Activated T-cell treated with anti-CD3 and anti-CD28 coated beads, Interleukin-2, amount 50 U/mL, for 24 hours (primary cell): ENCODE data around the gene LMX1A.
A peak's percentile ranks its signal among the peaks of the same experiment; 100 is the strongest.

Experiments used
- DNase-seq: peaks from one replicate; pipeline ENCODE4 v3.0.0-alpha.2; 2020
- H3K27ac Mint-ChIP-seq: 2 replicates; pipeline ENCODE4 v1.8.0; 2020; ENCODE audit warnings: mild to moderate bottlenecking, mixed read lengths
- H3K27me3 Mint-ChIP-seq: 2 replicates; pipeline ENCODE4 v1.8.0; 2020; ENCODE audit warnings: mixed read lengths
- H3K36me3 Mint-ChIP-seq: 2 replicates; pipeline ENCODE4 v1.8.0; 2020; ENCODE audit warnings: low read depth, mixed read lengths
- H3K4me1 Mint-ChIP-seq: 2 replicates; pipeline ENCODE4 v1.8.0; 2020; ENCODE audit warnings: low read depth, mixed read lengths
- H3K4me3 Mint-ChIP-seq: 2 replicates; pipeline ENCODE4 v1.8.0; 2020; ENCODE audit warnings: mild to moderate bottlenecking, moderate library complexity, mixed read lengths
- H3K9me3 Mint-ChIP-seq: 2 replicates; pipeline ENCODE4 v1.8.0; 2020; ENCODE audit warnings: mixed read lengths

The LMX1A gene

DNA sequence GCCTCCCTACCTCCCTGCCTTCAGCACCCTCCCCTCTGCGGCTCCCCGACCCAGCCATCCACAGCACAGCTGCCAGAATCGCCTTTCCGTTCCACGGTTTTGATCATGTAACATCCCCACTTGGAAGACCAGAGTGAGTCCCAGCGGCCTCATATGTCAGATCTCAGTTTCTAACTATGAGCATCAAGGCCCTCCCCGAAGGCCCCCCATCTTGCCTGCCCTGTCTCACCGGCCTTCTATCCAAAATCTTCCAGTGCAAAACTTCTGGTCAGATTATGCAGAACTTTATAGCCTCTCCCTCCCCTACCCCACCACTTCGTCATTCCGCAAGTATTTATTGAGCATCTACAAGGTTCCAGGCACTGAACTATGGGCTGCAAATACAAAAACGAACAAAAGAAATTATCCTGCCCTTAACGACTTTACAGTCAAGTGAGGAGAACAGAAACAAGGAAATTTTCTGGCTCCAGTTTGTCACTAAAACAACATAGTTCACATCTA, 20.3 kb upstream of the LMX1A start:
- no peaks in the 10 kb centered on the region for H3K9me3 Mint-ChIP-seq
- peaks cover 21% of the 10 kb centered on the region for H3K4me1 Mint-ChIP-seq
- no peak for DNase-seq
- peaks cover 66% of the 10 kb centered on the region for H3K27me3 Mint-ChIP-seq
- H3K4me3 Mint-ChIP-seq: peak overlapping the region; percentile 66
- H3K27ac Mint-ChIP-seq: no peak overlapping the region
- H3K36me3 Mint-ChIP-seq: no peaks in the 10 kb centered on the region

DNA sequence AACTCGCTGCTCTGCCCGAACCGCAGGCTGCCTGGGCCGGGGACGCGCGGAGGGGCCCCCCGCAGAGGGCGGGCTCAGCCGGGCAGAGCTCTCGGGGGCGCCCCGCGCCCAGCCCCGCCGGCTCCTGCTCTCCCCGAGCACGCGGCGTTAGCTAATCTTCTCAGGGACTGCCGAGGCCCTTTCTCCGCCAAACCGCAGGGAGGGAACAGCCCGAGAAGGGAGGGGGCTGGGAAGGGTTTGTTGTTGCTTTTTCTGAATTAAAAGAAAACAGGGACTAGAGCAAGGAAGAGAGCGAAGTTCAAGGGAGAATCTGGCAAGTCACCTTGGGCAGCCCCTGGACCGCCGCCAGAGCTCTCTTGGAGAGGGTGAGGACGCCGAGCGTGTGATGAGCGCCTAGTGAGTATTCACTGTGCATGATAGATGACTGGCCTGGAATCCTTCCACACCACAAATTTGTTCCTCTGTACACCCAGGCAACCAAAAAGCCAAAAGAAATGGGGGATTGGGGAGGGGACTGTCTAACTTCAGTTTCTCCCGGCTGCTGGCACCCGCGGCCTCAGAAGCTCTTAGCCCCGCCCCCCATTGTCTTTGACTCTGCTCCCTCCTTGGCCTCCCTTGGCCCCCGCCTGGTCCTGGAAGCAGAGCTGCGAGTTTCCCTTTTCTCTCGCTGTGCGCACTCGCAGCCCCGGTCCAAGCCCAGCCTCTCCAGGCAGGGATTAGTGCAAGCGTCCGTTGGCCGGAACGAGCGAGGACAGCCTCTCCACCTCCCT, 19.7 kb upstream of the LMX1A start:
- Mint-ChIP-seq H3K27me3 (peaks cover 73% of the 10 kb centered on the region), H3K9me3 (no peaks in the 10 kb centered on the region), H3K27ac (no peak overlapping the region), H3K4me3 (peak overlapping the region; percentile 66), H3K36me3 (no peaks in the 10 kb centered on the region), H3K4me1 (peaks cover 21% of the 10 kb centered on the region)
- DNase-seq: peak; percentile 58

DNA sequence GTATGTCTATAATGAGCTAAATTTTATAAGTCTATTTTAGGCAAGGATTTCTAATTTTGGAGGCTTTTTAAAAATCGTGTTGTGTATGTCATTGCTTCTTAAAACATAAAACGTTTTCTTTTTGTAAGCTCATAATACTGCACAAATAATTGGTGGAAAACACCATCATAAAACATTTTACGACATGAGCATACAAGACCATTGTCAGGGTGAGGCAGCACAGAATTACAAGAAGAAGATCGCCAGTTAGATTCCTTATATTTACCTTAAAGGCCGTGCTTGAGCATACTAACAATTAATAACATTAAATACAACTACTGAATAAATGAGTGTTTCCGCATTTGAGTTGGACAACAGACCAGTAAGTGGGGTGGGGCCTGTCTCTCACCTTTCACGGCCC, 19.1 kb upstream of the LMX1A start:
- DNase-seq: no peak
- Mint-ChIP-seq H3K27ac (no peak overlapping the region), H3K36me3 (no peaks in the 10 kb centered on the region), H3K4me3 (no peak overlapping the region), H3K4me1 (peaks cover 21% of the 10 kb centered on the region), H3K9me3 (no peaks in the 10 kb centered on the region), H3K27me3 (peaks cover 79% of the 10 kb centered on the region)

DNA sequence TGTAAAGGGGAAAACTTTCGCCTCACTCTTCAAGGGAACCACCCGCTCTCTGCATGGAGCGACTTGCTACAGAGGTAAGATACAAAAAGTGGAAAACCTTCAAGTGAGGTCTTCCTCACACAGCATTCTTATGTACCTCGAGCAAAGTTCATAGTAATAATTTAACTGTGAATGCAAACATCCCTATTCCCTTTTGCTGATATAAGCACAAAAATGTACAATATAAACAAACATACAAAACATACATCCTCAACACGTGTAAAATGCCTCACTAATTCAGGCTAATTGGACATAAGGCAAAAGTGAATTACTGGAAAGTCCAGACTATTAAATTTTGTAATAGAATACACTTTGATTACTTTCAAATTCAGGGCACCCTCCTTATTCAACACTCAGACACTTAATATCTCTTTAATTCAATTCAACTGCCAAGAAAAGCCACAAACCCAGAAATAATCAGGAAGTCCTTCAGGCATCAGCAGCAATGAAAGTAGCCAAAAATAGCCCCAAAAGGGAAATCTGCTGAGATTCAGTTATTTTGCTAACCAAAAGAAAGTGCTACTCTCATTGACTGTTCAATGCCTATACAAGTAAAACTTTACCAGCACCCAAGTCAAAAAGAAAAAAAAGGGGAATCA, 15.2 kb upstream of the LMX1A start:
- Mint-ChIP-seq H3K9me3 (no peaks in the 10 kb centered on the region), H3K27ac (no peak overlapping the region), H3K4me3 (no peak overlapping the region), H3K27me3 (peaks cover 95% of the 10 kb centered on the region), H3K4me1 (peaks cover 14% of the 10 kb centered on the region), H3K36me3 (no peaks in the 10 kb centered on the region)
- DNase-seq: no peak

DNA sequence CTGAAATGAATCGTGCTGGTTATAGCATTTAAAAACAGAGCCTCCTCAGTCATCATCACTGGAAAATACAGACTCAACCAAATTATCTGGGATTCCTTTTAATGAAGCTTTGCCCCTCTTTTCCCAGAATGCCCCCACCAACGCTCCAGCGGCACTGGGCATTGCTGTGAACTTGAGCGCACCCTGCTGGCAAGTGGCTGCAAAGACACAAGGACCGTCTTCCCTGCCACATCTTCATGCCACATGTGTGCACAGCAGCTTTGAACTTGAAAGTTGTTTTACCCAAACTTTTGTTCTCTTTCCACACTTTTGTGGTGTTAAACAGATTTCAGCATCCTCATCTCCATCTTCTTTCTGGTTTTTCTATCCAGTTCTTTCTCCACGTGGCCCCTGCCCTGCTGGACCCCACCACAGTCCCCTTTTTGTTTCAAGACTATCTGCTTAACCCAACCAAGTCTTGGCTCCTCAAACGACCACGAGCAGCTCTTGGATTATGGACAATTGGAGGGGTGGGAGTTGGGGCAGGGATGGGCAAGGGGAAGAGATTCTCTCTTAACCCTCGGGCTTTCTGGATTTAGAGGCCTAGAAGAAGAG, 12.8 kb upstream of the LMX1A start:
- H3K9me3 Mint-ChIP-seq: no peaks in the 10 kb centered on the region
- no peaks in the 10 kb centered on the region for H3K36me3 Mint-ChIP-seq
- H3K27ac Mint-ChIP-seq: no peak overlapping the region
- DNase-seq: peak; percentile 65
- no peaks in the 10 kb centered on the region for H3K4me1 Mint-ChIP-seq
- H3K27me3 Mint-ChIP-seq: peaks cover 87% of the 10 kb centered on the region
- no peak overlapping the region for H3K4me3 Mint-ChIP-seq

DNA sequence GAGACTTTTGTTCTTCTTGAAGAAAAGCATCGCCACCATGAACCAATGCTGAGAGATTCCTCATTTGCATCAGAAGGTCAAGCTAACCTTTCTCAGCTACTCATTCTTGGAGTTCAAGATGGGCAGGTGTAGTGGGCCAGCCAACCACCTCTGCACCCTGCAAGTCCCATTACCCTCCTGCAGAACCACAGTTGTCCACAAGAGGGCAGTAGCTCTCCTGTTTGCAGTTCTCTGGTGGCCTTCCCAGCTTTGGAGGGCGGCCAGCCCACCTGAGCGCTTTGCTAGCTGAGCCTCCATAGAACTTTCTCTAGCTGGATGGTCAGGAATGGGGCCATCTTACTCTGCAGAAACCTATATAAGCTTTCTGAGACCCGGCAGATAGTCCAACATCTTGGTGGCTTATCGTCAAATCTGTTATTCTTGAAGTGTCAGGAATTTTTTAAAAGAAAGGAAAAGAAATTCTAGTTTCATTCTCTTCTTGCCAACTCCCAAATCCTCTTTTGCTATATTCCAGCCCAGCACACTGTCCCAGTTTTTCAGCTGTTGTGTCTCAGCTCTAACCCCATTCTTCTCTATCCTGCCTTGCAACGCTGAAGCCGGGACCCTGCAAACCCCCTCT, 11.0 kb upstream of the LMX1A start:
- Mint-ChIP-seq H3K4me1 (no peaks in the 10 kb centered on the region), H3K9me3 (no peaks in the 10 kb centered on the region), H3K27me3 (peaks cover 75% of the 10 kb centered on the region), H3K4me3 (no peak overlapping the region), H3K27ac (no peak overlapping the region), H3K36me3 (no peaks in the 10 kb centered on the region)
- DNase-seq: peak; percentile 80

DNA sequence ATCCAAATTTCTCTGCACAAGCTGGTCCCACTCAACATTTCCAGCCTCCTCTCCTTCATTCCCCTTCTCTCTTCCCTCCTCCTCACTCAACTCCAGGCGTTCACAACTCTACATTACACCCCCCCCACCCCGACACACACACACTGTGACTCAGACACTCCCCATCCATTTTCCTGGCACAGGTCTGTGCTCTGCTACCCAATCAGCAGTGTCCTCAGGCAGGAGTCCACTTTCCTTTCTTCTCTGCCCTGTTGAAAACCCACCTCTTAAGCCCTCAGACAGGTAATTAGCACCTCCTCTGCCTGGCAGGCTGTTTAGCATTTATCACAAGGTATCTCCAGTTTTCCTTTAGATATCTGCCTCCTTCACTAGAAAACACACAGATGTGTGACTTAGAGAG, 8.8 kb upstream of the LMX1A start:
- no peak overlapping the region for H3K4me3 Mint-ChIP-seq
- peaks cover 61% of the 10 kb centered on the region for H3K27me3 Mint-ChIP-seq
- no peaks in the 10 kb centered on the region for H3K9me3 Mint-ChIP-seq
- no peak overlapping the region for H3K27ac Mint-ChIP-seq
- H3K36me3 Mint-ChIP-seq: no peaks in the 10 kb centered on the region
- DNase-seq: no peak
- H3K4me1 Mint-ChIP-seq: no peaks in the 10 kb centered on the region

DNA sequence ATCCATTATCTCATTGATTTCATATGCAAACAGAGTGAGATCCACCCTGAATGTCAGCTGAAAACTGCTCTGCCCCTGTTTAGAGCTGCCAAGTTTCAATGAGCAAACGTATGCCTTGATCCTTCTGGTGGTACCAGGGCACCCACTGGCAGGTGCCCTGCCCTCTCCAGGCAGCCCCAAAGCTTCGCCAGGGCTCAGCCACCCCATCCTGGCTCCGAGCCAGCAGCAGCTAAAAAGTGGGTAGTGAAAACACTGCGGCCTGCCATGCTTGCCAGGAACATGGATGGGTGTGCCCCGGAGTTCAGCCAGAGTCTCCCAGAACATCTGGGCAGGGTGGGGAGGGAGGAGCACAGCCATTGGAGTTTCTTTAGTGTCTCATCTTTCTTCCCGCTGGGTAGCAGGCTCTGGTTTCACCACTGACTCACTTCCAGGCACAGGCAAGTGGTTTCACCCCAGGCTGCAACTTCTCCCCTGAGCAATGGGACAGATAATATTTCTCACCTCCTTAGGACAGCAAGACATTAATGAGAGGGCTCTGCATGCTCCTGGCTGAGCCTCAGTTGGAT, 8.1 kb upstream of the LMX1A start:
- H3K36me3 Mint-ChIP-seq: no peaks in the 10 kb centered on the region
- H3K27ac Mint-ChIP-seq: no peak overlapping the region
- no peaks in the 10 kb centered on the region for H3K4me1 Mint-ChIP-seq
- no peak for DNase-seq
- peaks cover 61% of the 10 kb centered on the region for H3K27me3 Mint-ChIP-seq
- no peak overlapping the region for H3K4me3 Mint-ChIP-seq
- H3K9me3 Mint-ChIP-seq: no peaks in the 10 kb centered on the region

DNA sequence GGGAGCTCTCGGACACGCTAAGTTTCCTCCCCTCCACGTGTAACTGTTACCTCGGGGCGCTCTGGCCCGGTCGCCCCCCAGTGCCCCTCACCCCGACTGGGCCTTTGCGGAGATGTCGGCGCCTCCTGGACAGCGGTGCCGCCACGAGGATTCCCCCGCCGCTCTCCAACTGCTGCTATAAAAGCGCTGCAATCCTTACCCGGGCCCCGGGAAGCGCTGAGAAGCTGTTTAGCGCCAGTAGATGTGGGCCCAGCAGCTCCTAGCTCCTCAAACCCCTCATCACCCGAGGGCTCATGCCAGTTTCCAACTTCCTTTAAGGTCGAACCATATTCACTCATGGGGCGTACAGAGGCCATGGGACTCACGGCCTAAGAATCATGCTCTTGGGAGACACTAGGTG, 361 bp upstream of the LMX1A start:
- Mint-ChIP-seq H3K4me1 (peaks cover 25% of the 10 kb centered on the region), H3K9me3 (no peaks in the 10 kb centered on the region), H3K36me3 (no peaks in the 10 kb centered on the region), H3K4me3 (no peak overlapping the region), H3K27me3 (peaks cover 78% of the 10 kb centered on the region), H3K27ac (no peak overlapping the region)
- DNase-seq: no peak

DNA sequence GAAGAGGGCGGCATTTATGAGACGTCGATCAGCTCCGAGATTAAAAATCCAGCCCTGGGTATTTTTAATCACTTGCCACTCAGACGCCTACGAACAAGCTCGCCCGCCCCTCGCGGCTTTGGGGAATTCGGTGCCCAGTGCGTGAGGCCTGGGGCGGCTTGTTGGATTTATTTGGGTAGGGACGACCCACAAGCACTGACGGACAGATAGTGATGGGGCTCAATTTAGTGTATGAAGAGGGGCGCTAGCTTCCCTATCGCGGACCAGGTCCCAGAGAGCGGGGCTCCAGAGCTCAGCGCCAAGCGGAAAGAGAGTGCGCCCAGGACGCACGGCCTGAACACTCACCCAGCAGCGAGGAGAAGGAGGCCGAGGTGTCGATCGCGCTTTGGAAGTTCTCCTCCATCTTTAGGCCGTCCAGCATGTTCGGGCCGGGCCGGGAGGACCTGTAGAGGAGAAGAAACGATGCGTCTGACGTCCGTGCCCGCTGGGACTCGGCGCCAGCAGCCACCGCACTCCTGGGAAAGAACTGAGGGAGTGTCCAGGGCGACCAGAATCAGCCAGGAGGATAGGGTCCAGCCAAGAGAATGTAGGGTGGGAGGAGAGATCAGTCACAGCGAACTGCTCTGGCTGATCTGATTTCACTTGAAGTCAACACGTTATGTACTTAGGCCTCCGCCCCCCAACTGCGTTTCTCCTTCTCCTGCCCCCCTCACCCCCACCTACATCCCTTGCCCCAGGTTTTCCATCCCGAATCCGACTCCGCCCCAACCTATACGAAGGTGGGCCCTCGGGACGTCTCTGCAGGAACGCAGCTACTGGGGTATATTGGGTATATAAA, 1.2 kb downstream of the LMX1A start:
- Mint-ChIP-seq H3K27ac (no peak overlapping the region), H3K36me3 (no peaks in the 10 kb centered on the region), H3K4me1 (peaks cover 25% of the 10 kb centered on the region), H3K27me3 (peaks cover 89% of the 10 kb centered on the region), H3K9me3 (no peaks in the 10 kb centered on the region), H3K4me3 (no peak overlapping the region)
- DNase-seq: no peak

DNA sequence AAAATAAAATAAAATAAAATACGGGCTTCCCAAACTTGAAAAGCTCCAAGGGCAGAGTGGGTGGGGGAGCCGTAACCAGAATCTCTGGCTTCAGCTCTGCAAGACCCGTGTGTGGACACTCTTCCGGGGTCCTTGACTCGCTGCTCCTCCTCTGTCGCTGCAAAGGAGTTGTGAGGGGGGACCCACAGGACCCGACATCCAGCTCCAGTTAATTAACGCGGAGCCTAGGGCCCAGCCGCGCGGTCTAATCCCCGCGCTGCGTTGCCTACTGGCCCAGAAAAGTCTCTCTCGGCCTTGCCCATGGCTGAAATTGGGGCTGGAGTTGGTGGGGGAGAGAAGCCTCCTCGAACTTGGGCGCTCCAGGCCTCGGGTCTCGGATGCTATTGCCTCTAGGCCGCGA, 1.8 kb downstream of the LMX1A start:
- Mint-ChIP-seq H3K4me3 (no peak overlapping the region), H3K27ac (no peak overlapping the region), H3K4me1 (peaks cover 25% of the 10 kb centered on the region), H3K9me3 (no peaks in the 10 kb centered on the region), H3K36me3 (no peaks in the 10 kb centered on the region), H3K27me3 (peaks cover 89% of the 10 kb centered on the region)
- no peak for DNase-seq

DNA sequence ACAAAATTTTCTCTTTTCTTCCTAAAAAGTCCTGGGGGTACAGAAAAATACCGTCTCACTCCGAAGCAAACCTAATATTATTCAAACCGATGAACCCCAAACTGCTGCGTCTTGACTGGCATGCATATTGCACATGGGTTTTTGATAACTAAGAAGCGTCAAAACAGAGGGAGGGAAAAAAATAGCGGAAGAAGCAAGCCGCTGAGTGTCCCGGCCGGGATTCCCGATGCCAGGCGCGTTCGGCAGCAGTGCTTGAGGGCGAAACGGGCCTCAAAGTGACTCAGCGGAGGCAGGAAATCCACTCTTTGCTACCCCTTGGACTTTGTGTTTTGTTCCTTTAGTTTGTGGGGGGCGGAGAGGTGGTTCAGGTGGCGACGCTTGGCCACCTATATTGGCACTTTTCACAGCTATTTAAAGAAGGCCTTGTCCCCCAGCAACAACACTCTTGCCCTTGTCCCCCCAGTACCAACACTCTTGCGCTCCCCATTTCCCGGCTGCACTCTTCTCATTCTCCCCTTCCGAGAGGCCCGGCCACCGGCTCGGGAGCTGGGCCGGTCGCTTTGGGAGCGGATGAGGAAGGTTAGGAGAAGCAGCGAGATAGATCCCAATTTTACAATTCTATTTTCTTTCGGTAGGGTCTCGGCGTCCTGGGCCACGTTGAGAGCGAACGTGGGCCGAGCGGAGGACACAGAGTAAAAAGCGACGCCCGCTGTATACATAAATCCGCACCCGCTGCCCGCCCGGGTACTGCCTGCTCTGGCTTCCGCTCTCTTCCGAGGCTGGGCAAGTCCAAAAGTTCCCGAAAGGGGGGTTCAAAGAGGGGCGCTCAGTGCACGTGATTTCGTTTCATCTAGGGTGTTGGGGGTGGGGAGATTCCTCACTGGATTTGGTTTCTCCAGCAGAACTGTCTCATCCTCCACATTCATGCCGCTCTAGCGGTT, 2.5 kb downstream of the LMX1A start:
- peaks cover 25% of the 10 kb centered on the region for H3K4me1 Mint-ChIP-seq
- no peaks in the 10 kb centered on the region for H3K36me3 Mint-ChIP-seq
- no peak for DNase-seq
- no peaks in the 10 kb centered on the region for H3K9me3 Mint-ChIP-seq
- no peak overlapping the region for H3K27ac Mint-ChIP-seq
- H3K27me3 Mint-ChIP-seq: peaks cover 91% of the 10 kb centered on the region
- H3K4me3 Mint-ChIP-seq: peak overlapping the region; percentile 21
